GM19328 (cell line): ENCODE data around the gene MIA3.
"Not testable (repeated sequence)": the region's sequence is repeated elsewhere in the genome, so short reads cannot be mapped to it uniquely, and the experiment has no call there.

ENCODE experiments used
- ATAC-seq: cut with Tn5 transposase; IDR thresholded peaks from one replicate; pipeline ENCODE4 v1.9.1; 2021; ENCODE audit warnings: mild to moderate bottlenecking, moderate library complexity; ENCODE audit not compliant: unreplicated experiment

MIA3 gene

DNA sequence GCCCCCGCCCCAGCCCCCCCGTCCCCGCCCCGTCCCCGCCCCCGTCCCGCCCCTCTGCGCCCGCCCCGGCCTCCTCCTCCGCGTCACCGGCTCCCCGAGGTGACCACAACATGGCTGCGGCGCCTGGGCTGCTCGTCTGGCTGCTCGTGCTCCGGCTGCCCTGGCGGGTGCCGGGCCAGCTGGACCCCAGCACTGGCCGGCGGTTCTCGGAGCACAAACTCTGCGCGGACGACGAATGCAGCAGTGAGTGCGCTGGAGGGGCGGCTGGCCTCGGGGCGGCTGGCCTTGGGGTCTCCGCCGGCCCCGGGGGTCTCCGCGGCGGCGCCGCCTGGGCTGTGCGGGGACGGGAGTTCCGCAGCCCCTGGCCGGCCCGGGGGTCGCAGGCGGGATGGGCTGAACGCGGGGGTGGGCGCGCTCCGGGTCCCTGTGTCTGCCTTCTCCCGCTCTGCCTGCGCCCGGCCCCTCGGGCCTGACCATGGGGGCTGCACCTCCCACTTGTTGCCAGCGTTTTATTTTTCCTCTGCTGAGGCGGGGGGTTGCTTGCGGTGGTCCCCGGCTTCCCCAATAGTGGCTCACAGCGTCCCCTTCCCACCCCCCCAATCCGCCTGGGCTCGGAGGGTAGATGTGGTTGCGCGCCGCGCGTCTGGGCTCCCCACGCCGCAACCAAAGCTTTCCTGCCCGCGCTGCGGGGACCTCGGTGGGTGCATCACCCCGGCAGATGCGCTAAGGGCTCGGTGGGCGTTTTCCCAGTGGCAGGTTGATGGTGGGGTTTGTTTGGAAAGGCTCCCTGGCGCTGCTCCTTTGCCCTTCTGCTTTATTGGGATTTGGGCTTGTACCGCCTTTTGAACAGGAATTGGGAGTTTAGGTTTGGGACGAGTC, at the start of gene MIA3:
MIA3 (plus strand) TSS at position 97 of the 879 bp plus-strand sequence; CDS start at position 111, 14 bp downstream.
- peak; percentile 52 for ATAC-seq

DNA sequence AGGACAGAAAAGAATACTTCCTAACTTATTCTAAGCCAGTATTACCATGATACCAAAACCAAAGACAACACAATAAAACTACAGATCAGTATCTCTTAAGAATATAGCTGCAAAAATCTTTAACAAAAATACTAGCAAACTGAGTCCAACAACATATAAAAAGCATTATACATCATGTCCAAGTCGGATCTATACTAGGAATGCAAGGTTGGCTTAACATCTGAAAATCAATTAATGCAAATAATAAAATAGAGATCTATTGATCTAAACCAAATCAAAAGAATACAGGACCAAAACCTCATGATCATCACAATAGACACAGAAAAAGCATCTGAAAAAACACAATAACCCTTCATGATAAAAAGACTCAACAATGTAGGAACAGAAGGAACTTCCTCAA, 47.1 kb upstream of the MIA3 start:
- no peak for ATAC-seq

DNA sequence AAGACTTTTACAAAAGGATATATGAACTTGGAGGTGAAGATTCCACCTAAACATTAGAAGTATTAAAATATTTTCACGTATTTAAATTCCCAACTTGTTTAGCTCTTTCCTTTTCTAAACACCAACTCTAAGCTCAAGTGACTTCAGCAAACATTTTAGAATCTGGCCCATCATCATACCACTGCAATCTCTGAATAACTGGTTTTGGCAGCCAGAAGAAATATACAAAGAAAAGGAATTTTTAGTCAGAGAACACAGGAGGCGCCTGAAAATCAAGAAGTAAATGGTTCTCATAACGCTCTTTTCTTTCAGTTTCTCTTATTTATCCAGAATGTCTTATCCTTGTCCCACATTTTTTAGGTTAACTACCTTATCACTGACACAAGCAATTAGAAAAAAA, 38.6 kb upstream of the MIA3 start:
- no peak for ATAC-seq

GRCh38 chr1:222582099-222582774, 35.7 kb upstream of the MIA3 start:
- ATAC-seq = no peak

DNA sequence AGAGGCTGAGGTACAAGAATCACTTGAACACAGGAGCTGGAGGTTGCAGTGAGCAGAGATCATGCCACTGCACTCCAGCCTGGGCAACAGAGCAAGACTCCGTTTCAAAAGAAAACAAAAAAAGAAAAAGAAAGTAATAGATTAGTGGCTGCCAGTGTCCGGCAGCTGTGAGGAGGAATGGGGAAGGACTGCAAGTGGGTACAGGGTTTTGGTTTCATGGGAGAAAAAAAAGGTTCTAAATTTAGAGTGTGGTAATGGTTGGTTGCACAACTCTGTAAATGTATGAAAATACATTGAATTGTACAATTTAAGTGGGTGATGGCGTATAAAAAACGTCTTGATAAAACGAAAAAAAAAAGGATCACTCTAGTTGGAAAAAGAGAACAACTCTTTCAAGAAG, 34.8 kb upstream of the MIA3 start:
- peak; percentile 78 for ATAC-seq

- no peak for ATAC-seq
These were observed 31.1 kb upstream of the MIA3 start for GRCh38 chr1:222586842-222587241.

- no peak for ATAC-seq
These were observed 29.8 kb upstream of the MIA3 start for GRCh38 chr1:222588135-222588534.

DNA sequence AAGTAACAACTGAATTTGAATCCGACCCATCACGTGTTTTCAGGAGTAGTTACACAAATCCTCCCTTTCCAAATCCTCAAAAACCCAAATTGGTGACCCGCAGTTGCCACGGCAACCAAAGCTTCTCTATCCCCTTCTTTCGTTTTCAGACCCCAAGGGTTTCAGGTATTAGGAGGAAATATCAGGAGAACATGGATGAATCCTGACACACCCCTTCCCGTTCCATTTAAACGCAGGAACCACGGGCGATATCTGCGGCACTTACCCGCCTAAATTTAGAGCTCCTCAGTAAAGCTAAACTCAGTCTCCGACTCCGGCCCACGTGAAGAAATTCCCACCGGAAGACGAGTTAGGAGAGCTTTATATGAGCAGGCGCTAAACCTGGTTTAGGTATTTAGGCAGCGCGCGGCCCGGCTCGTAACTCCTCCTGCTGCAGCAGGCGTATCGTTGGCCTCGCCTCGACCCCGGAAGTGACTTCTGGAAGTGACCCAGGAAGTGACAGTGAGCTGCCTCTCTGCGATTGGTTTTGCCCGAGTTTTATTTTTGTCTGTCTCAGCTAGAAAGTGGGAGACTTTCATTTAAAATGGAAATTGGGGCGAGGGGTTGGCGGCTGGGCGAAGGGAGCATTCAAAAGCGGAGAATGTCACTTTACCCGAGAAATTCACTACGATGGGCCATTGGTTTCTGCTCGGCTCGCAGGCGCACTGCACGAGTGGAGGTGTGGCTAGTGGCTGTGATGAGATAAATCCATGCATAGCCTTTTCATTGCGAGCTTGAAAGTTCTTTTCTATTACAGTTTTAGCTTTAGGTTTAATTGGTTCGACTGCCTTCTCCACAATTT, 28.2 kb upstream of the MIA3 start, which contains the start of gene TAF1A:
TAF1A (minus strand) TSS at position 472 of the 841 bp plus-strand sequence.
- ATAC-seq = peak; percentile 99

GRCh38 chr1:222592171-222592570, 25.7 kb upstream of the MIA3 start:
- no peak for ATAC-seq

- no peak for ATAC-seq
These were observed 23.1 kb upstream of the MIA3 start for GRCh38 chr1:222594789-222595188.

DNA sequence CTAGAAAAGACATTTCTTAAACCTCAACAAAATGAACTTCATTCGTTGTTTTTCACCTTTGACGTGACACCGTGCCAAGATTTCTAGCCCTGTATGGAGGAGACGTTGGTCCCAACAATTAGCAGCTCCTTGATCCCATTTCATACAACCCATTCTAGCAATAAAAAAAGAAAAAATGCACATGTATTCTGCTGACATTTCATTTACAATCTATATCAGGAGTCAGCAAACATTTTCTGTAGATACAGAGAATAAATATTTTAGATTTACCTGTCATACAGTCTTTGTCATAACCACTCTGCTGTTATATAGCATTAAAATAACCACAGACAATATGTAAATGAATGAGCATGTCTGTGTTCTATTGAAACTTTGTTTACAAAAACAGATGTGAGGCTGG, 21.2 kb upstream of the MIA3 start:
- no peak for ATAC-seq

- no peak for ATAC-seq
These were observed 17.6 kb upstream of the MIA3 start for GRCh38 chr1:222600281-222600680.

DNA sequence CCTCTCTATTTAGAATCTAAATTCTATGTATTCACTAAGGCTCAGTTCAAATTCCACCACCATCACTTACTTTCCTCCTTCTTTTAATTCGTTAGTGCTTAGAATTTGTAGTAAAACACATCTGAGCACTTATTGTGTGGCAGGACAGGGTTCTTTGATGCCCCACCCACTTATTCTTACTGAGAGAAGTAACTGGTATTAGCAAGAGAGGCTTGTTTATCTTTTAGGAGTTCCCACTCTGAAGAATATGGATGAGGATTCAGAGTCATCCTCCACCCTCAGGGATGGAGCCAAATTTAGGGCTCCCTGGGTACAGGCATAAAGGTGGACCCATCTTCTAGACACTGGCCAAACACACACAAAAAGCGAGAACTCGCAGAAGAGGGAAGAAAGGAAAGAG, 16.6 kb upstream of the MIA3 start:
- no peak for ATAC-seq

DNA sequence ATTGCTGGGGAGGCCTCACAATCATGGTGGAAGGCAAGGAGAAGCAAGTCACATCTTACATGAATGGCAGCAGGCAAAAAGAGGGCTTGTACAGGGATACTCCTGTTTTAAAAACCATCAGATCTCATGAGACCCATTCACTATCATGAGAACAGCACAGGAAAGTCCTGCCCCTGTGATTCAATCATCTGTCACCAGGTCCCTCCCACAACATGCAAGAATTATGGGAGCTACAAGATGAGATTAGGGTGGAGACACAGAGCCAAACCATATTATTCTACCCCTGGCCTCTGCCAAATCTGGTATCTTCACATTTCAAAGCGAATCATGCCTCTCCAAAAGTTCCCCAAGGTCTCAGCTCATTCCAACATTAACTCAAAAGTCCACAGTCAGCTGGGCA, 11.1 kb upstream of the MIA3 start:
- no peak for ATAC-seq

DNA sequence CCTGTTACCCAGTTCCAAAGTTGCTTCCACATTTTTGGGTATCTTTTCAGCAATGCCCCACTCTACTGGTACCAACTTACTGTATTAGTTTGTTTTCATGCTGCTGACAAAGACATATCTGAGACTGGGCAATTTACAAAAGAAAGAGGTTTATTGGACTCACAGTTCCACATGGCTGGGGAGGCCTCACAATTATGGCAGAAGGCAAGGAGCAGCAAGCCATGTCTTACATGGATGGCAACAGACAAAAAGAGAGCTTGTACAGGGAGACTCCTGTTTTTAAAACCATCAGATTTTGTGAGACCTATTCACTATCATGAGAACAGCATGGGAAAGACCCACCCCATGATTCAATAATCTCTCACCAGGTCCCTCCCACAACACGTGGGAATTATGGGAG, 8.8 kb upstream of the MIA3 start:
- not testable (repeated sequence) for ATAC-seq

DNA sequence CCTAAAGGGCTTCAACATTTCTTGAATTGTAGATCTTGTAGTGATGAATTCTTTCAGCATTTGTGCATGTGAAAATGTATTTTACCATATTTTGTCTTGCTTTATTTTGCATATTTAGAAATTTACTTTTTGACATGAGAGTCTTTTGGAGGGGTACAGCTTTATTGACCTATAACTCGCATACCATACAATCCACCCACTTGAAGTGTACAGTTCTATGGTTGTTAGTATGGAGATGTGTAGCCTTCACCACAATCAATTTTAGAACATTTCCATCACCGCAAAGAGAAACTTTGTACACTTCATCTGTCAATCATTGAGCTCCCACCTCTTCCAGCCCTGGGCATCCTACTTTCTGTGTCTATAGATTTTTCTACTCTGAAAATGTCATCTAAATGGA, 7.2 kb upstream of the MIA3 start:
- no peak for ATAC-seq

- no peak for ATAC-seq
These were observed 4.3 kb upstream of the MIA3 start for GRCh38 chr1:222613627-222614026.

GRCh38 chr1:222616525-222616924, 1.4 kb upstream of the MIA3 start:
- no peak for ATAC-seq

DNA sequence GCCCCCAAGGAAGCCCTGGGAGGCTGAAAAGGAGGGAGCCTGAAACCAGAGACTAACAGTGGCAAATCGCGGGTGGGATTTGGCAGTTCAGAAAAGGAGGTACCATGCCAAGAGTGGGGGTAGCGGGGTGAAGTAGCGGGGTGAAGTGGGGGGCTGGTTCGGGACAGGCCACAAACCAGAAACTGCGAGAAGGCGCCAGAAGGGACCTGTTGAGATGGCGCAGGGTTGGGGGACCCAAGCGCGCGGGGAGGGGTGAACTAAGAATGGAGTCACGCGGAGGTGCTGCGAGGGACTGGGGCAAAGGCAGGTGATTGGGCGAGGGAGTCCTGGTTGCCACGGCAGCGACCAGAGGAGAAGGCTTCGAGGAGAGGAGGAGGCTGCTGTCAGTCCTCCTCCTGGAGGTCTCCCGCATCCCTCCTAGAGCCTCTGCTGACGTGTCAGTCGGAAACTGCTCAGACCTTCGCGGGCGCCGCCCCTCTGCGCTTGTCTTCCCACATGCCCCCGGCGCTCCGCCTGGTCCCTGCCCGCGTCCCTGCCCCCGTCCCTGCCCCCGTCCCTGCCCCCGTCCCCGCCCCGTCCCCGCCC, 438 bp upstream of the MIA3 start:
- peak; percentile 92 for ATAC-seq

GRCh38 chr1:222618880-222619596, 1.1 kb downstream of the MIA3 start:
- ATAC-seq = no peak
